NCI-H146 (cell line): ENCODE data around the gene ZNF160.
"Not testable (repeated sequence)": the region's sequence is repeated elsewhere in the genome, so short reads cannot be mapped to it uniquely, and the experiment has no call there.

ENCODE experiments used
- DNase-seq: peaks from one replicate; lab custom pipeline; 2025; lab: John Stamatoyannopoulos, UW

Gene ZNF160

GRCh38 chr19:53103234-53104203 is at the start of gene ZNF160:
Gene ZNF160, minus strand, starts transcription at chr19:53103422. Its CDS starts 17,146 bp downstream, at chr19:53086276.
- peak; percentile 99 for DNase-seq

- DNase-seq: no peak
Observed at GRCh38 chr19:53147645-53148044, 44.4 kb upstream of the ZNF160 start.

GRCh38 chr19:53140351-53140750 is 37.1 kb upstream of the ZNF160 start:
- DNase-seq: no peak

- DNase-seq: no peak
Observed at GRCh38 chr19:53136432-53136831, 33.2 kb upstream of the ZNF160 start.

- peak; percentile 77 for DNase-seq
Observed at GRCh38 chr19:53132141-53132991, 29.1 kb upstream of the ZNF160 start, which contains the start of gene ZNF415. Gene ZNF415, minus strand, starts transcription at chr19:53132910. Its CDS starts 10,234 bp downstream, at chr19:53122676.

GRCh38 chr19:53131727-53132126 is 28.5 kb upstream of the ZNF160 start:
- DNase-seq: no peak

GRCh38 chr19:53131085-53131590 is 27.9 kb upstream of the ZNF160 start:
- DNase-seq: no peak

- DNase-seq: no peak
Observed at GRCh38 chr19:53130506-53130905, 27.3 kb upstream of the ZNF160 start.

- DNase-seq: not testable (repeated sequence)
Observed at GRCh38 chr19:53126733-53127526, 23.7 kb upstream of the ZNF160 start.

GRCh38 chr19:53123400-53123799 is 20.2 kb upstream of the ZNF160 start:
- no peak for DNase-seq

GRCh38 chr19:53112286-53112685 is 9.1 kb upstream of the ZNF160 start:
- DNase-seq: no peak

GRCh38 chr19:53109527-53109926 is 6.3 kb upstream of the ZNF160 start:
- no peak for DNase-seq

- DNase-seq: peak; percentile 53
Observed at GRCh38 chr19:53102756-53103233, 427 bp downstream of the ZNF160 start.

- DNase-seq: peak; percentile 14
Observed at GRCh38 chr19:53102206-53102755, 941 bp downstream of the ZNF160 start.

GRCh38 chr19:53101518-53101917 is 1.7 kb downstream of the ZNF160 start:
- DNase-seq: no peak

GRCh38 chr19:53098570-53098969 is 4.7 kb downstream of the ZNF160 start:
- not testable (repeated sequence) for DNase-seq

- DNase-seq: not testable (repeated sequence)
Observed at GRCh38 chr19:53096982-53097690, 6.1 kb downstream of the ZNF160 start.

- not testable (repeated sequence) for DNase-seq
Observed at GRCh38 chr19:53096579-53096978, 6.6 kb downstream of the ZNF160 start.

- no peak for DNase-seq
Observed at GRCh38 chr19:53094754-53095575, 8.3 kb downstream of the ZNF160 start.
